ENCODE measurements around the gene GABRA5. TPM values are rescaled to one million over a fixed set of nuclear protein-coding genes. Genes with fewer than 3 reads are reported as not detected.

The GABRA5 gene
- total and polyA plus RNA-seq, 2 of the 13 experiments (the other 11 are each of a cell fraction or from before 2014, with no cell fraction given): not detected

DNA sequence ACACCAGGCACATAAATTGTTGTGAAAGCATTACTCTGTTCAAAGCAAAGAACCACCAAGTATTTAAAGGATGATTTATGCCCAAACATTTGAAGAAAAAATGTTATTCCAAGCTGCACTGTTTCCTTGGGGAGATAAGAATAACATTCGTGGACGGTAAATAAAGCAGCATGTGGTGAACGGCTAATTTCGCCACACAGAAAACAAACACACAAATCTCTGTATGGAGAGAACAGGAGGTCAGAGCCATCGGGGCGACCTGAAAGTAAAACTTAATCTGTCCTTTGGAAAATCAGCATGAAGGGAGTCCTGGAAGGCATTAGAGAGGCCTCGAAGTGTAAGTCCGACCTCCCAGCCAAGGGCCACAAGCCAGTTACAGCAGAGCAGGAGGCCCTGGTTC is 77.0 kb downstream of the GABRA5 start:
- intact Hi-C loops (cut with micrococcal nuclease; ENCODE audit: unreplicated experiment): no loop called here
- Histone ChIP-seq H3K27ac (ENCODE audit: extremely low read length, insufficient read depth, low read length) (no peak overlapping the region), H3K4me1 (ENCODE audit: insufficient read depth, low read length) (no peaks in the 10 kb centered on the region), H2AFZ (ENCODE audit: low read length) (no peak overlapping the region), H3K9me3 (ENCODE audit: low read length) (no peaks in the 10 kb centered on the region), H3K79me2 (ENCODE audit: insufficient read depth, low read length) (no peaks in the 10 kb centered on the region), H3K9ac (ENCODE audit: insufficient read depth, low read depth, low read length) (no peak overlapping the region), H3K27me3 (ENCODE audit: control insufficient read depth in 1 of 2, insufficient read depth in 2 of 2, low read length in 2 of 2) (peaks cover 0 to 9% of the 10 kb centered on the region in 2 experiments; a peak in 3 of 5 replicates), H3K4me2 (ENCODE audit: low read depth, low read length) (no peak overlapping the region), H4K20me1 (ENCODE audit: insufficient read depth, low read length) (no peaks in the 10 kb centered on the region), H3K36me3 (replicated peaks in 1 of 2; ENCODE audit: control insufficient read depth in 1 of 2, insufficient read depth in 2 of 2, low read length in 2 of 2) (no peaks in the 10 kb centered on the region), H3K4me3 (replicated peaks in 1 of 3; ENCODE audit: insufficient read depth in 1 of 3, low read depth in 2 of 3, low read length in 3 of 3) (no peak overlapping the region)
- in situ Hi-C loops (cut with HindIII; ENCODE audit: extremely low pct_ligation_motif_present, low pct_unique_long_range_greater_than_20kb): no loop called here
- WGBS (ENCODE audit: low lambda C conversion rate): 1% methylated on average over 6 of the region's 8 CpGs
- BruUV-seq (replicated peaks): no TSS peak
- DNase-seq (ENCODE audit: low spot score): no peak
- no peak for ATAC-seq
- FAIRE-seq: no peak
- ChIA-PET POLR2A (no interaction called here), CTCF (ENCODE audit: low intra/inter-chr PET ratio, low total read pairs) (no interaction called here)
- TF ChIP-seq, protein P1, sequence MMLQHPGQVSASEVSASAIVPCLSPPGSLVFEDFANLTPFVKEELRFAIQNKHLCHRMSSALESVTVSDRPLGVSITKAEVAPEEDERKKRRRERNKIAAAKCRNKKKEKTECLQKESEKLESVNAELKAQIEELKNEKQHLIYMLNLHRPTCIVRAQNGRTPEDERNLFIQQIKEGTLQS (CRISPR knock-in tag; IDR thresholded peaks at IDR 0.05): no peak
- no peak for TF ChIP-seq KLF11 (CRISPR knock-in tag; IDR thresholded peaks at IDR 0.05)

DNA sequence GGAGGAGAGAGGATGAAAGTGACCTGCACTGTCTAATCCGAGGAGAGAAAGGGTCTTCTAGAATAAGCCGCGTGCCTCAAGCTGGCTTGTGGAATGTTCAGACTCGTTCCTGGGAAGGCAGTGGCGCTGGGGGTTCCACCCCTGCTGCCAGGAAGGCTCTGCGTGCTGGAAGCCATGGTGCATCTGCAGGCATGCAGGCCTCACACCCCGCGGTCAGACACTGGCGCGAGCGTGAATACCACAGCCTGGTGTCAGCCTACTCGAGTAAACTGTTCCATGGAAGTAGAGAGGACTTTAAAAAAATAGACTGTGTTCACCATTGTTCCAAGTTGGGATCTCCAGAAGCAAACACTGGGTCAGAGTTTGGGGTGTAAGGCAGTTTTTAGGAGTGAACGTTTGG is 78.2 kb downstream of the GABRA5 start:
- no TSS peak for BruUV-seq (replicated peaks)
- DNase-seq (ENCODE audit: low spot score) (no peak), ATAC-seq (no peak), FAIRE-seq (no peak)
- 31% methylated on average over 8 of the region's 13 CpGs for WGBS (ENCODE audit: low lambda C conversion rate)
- Histone ChIP-seq H4K20me1 (ENCODE audit: insufficient read depth, low read length) (no peaks in the 10 kb centered on the region), H3K4me1 (ENCODE audit: insufficient read depth, low read length) (no peaks in the 10 kb centered on the region), H3K9ac (ENCODE audit: insufficient read depth, low read depth, low read length) (no peak overlapping the region), H3K27ac (ENCODE audit: extremely low read length, insufficient read depth, low read length) (no peak overlapping the region), H3K4me3 (replicated peaks in 1 of 3; ENCODE audit: insufficient read depth in 1 of 3, low read depth in 2 of 3, low read length in 3 of 3) (no peak overlapping the region), H3K36me3 (replicated peaks in 1 of 2; ENCODE audit: control insufficient read depth in 1 of 2, insufficient read depth in 2 of 2, low read length in 2 of 2) (no peaks in the 10 kb centered on the region), H3K27me3 (ENCODE audit: control insufficient read depth in 1 of 2, insufficient read depth in 2 of 2, low read length in 2 of 2) (peaks cover 0 to 9% of the 10 kb centered on the region in 2 experiments; a peak in 3 of 5 replicates), H2AFZ (ENCODE audit: low read length) (no peak overlapping the region), H3K4me2 (ENCODE audit: low read depth, low read length) (no peak overlapping the region), H3K9me3 (ENCODE audit: low read length) (no peaks in the 10 kb centered on the region), H3K79me2 (ENCODE audit: insufficient read depth, low read length) (no peaks in the 10 kb centered on the region)
- ChIA-PET CTCF (ENCODE audit: low intra/inter-chr PET ratio, low total read pairs) (no interaction called here), POLR2A (no interaction called here)
- in situ Hi-C loops (cut with HindIII; ENCODE audit: extremely low pct_ligation_motif_present, low pct_unique_long_range_greater_than_20kb) (no loop called here), intact Hi-C loops (cut with micrococcal nuclease; ENCODE audit: unreplicated experiment) (no loop called here)
- TF ChIP-seq, protein P2, sequence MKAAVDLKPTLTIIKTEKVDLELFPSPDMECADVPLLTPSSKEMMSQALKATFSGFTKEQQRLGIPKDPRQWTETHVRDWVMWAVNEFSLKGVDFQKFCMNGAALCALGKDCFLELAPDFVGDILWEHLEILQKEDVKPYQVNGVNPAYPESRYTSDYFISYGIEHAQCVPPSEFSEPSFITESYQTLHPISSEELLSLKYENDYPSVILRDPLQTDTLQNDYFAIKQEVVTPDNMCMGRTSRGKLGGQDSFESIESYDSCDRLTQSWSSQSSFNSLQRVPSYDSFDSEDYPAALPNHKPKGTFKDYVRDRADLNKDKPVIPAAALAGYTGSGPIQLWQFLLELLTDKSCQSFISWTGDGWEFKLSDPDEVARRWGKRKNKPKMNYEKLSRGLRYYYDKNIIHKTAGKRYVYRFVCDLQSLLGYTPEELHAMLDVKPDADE (CRISPR knock-in tag; IDR thresholded peaks at IDR 0.05): no peak
- no peak for TF ChIP-seq NFYB (CRISPR knock-in tag; IDR thresholded peaks at IDR 0.05)

Measured in HepG2 (cell line).